ENCODE measurements around the gene TTC31.
A peak's percentile ranks its signal among the peaks of the same experiment; 100 is the strongest.
"Not testable (repeated sequence)": the region's sequence is repeated elsewhere in the genome, so short reads cannot be mapped to it uniquely, and the experiment has no call there.

The TTC31 gene

GRCh38 chr2:74474899-74475298 is 8.0 kb upstream of the TTC31 start:
- Histone ChIP-seq H3K9ac (ENCODE audit: low read length) (no peak overlapping the region), H4K20me1 (ENCODE audit: insufficient read depth, low read length) (no peaks in the 10 kb centered on the region), H3K79me2 (ENCODE audit: low read length) (peaks cover 10% of the 10 kb centered on the region), H3K27me3 (ENCODE audit: low read depth, low read length) (no peaks in the 10 kb centered on the region), H3K4me2 (ENCODE audit: low read length) (no peak overlapping the region), H2AFZ (ENCODE audit: low read depth, low read length) (no peak overlapping the region), H3K4me3 (ENCODE audit: low read length) (no peak overlapping the region), H3K27ac (ENCODE audit: low read length) (no peak overlapping the region), H3K9me3 (ENCODE audit: insufficient read depth, low read length) (no peaks in the 10 kb centered on the region), H3K4me1 (ENCODE audit: low read length) (peaks cover 11% of the 10 kb centered on the region), H3K36me3 (replicated peaks; ENCODE audit: low read depth, low read length) (peaks cover 20% of the 10 kb centered on the region)
- TF ChIP-seq CTCF (IDR thresholded peaks at IDR 0.05; ENCODE audit: low read depth, low read length) = peak; percentile 31
- TF ChIP-seq EZH2phosphoT487 (IDR thresholded peaks at IDR 0.05; ENCODE audit: low read depth) = no peak

GRCh38 chr2:74481431-74481830 is 1.4 kb upstream of the TTC31 start:
- peaks cover 7% of the 10 kb centered on the region for H3K36me3 ChIP-seq (replicated peaks; ENCODE audit: low read depth, low read length)
- no peaks in the 10 kb centered on the region for H4K20me1 ChIP-seq (ENCODE audit: insufficient read depth, low read length)
- H3K79me2 ChIP-seq (ENCODE audit: low read length) = peaks cover 22% of the 10 kb centered on the region
- TF ChIP-seq CTCF (IDR thresholded peaks at IDR 0.05; ENCODE audit: low read depth, low read length) (no peak), EZH2phosphoT487 (IDR thresholded peaks at IDR 0.05; ENCODE audit: low read depth) (no peak)
- no peaks in the 10 kb centered on the region for H3K9me3 ChIP-seq (ENCODE audit: insufficient read depth, low read length)
- H3K9ac ChIP-seq (ENCODE audit: low read length) = peak overlapping the region; percentile 80
- H3K4me1 ChIP-seq (ENCODE audit: low read length) = peaks cover 8% of the 10 kb centered on the region
- H3K27ac ChIP-seq (ENCODE audit: low read length) = no peak overlapping the region
- peak overlapping the region; percentile 92 for H3K4me2 ChIP-seq (ENCODE audit: low read length)
- no peaks in the 10 kb centered on the region for H3K27me3 ChIP-seq (ENCODE audit: low read depth, low read length)
- peak overlapping the region; percentile 99 for H3K4me3 ChIP-seq (ENCODE audit: low read length)
- H2AFZ ChIP-seq (ENCODE audit: low read depth, low read length) = no peak overlapping the region

GRCh38 chr2:74481961-74482800 is 700 bp upstream of the TTC31 start:
- Histone ChIP-seq H3K27ac (ENCODE audit: low read length) (peak overlapping the region; percentile 79), H3K4me1 (ENCODE audit: low read length) (peaks cover 8% of the 10 kb centered on the region), H3K9ac (ENCODE audit: low read length) (peak overlapping the region; percentile 80), H3K27me3 (ENCODE audit: low read depth, low read length) (no peaks in the 10 kb centered on the region), H3K4me3 (ENCODE audit: low read length) (peak overlapping the region; percentile 99), H3K79me2 (ENCODE audit: low read length) (peaks cover 22% of the 10 kb centered on the region), H3K36me3 (replicated peaks; ENCODE audit: low read depth, low read length) (peaks cover 7% of the 10 kb centered on the region), H3K4me2 (ENCODE audit: low read length) (peak overlapping the region; percentile 92), H2AFZ (ENCODE audit: low read depth, low read length) (peak overlapping the region; percentile 80), H4K20me1 (ENCODE audit: insufficient read depth, low read length) (no peaks in the 10 kb centered on the region), H3K9me3 (ENCODE audit: insufficient read depth, low read length) (no peaks in the 10 kb centered on the region)
- TF ChIP-seq EZH2phosphoT487 (IDR thresholded peaks at IDR 0.05; ENCODE audit: low read depth) (no peak), CTCF (IDR thresholded peaks at IDR 0.05; ENCODE audit: low read depth, low read length) (no peak)

GRCh38 chr2:74483675-74484164 is 839 bp downstream of the TTC31 start:
- not testable (repeated sequence) for H3K27me3 ChIP-seq (ENCODE audit: low read depth, low read length); H4K20me1 ChIP-seq (ENCODE audit: insufficient read depth, low read length); H3K9me3 ChIP-seq (ENCODE audit: insufficient read depth, low read length); H3K36me3 ChIP-seq (replicated peaks; ENCODE audit: low read depth, low read length); H3K4me1 ChIP-seq (ENCODE audit: low read length)
- peak overlapping the region; percentile 80 for H3K9ac ChIP-seq (ENCODE audit: low read length)
- peaks cover 22% of the 10 kb centered on the region for H3K79me2 ChIP-seq (ENCODE audit: low read length)
- H3K4me2 ChIP-seq (ENCODE audit: low read length) = peak overlapping the region; percentile 98
- peak overlapping the region; percentile 99 for H3K4me3 ChIP-seq (ENCODE audit: low read length)
- H2AFZ ChIP-seq (ENCODE audit: low read depth, low read length) = 0 out of 2 replicates have a peak overlapping the region, but pooled peaks have one; percentile 79
- peak overlapping the region; percentile 79 for H3K27ac ChIP-seq (ENCODE audit: low read length)

Measured in OCI-LY3 (cell line).